ENCODE results near the gene NSUN5.
"Not testable (repeated sequence)": the region's sequence is repeated elsewhere in the genome, so short reads cannot be mapped to it uniquely, and the experiment has no call there.

Gene NSUN5

GRCh38 chr7:73303546-73303945 lies 5.1 kb downstream of the NSUN5 start:
- Histone ChIP-seq H3K36me3 (ENCODE audit: control insufficient read depth in 2 of 2, insufficient read depth in 1 of 2, low read length in 2 of 2) (peaks cover 8 to 36% of the 10 kb centered on the region in 2 experiments; a peak in 2 of 3 replicates), H3K4me1 (ENCODE audit: control insufficient read depth, insufficient read depth, low read length) (no peaks in the 10 kb centered on the region), H3K9me3 (ENCODE audit: control insufficient read depth, insufficient read depth, low read depth, low read length) (no peaks in the 10 kb centered on the region), H3K4me3 (ENCODE audit: low read depth, low read length) (no peak overlapping the region), H3K27ac (ENCODE audit: extremely low read depth, low read depth, low read length) (no peak overlapping the region)
- no peak for TF ChIP-seq ZBTB1 (tag by site-specific recombination; IDR thresholded peaks at IDR 0.05)
- no peak for TF ChIP-seq ZBTB21 (tag by site-specific recombination; IDR thresholded peaks at IDR 0.05)
- no peak for TF ChIP-seq ZBTB48 (tag by site-specific recombination; IDR thresholded peaks at IDR 0.05)
- TF ChIP-seq ZNF791 (tag by site-specific recombination; IDR thresholded peaks at IDR 0.05), result no peak
- TF ChIP-seq ZNF792 (tag by site-specific recombination; IDR thresholded peaks at IDR 0.05), result no peak
- TF ChIP-seq ZNF701 (tag by site-specific recombination; IDR thresholded peaks at IDR 0.05), result no peak
- no peak for TF ChIP-seq PRDM6 (tag by site-specific recombination; IDR thresholded peaks at IDR 0.05)
- no peak for TF ChIP-seq ZNF16 (tag by site-specific recombination; IDR thresholded peaks at IDR 0.05; ENCODE audit: low read depth)
- TF ChIP-seq ZNF248 (tag by site-specific recombination; IDR thresholded peaks at IDR 0.05), result no peak
- no peak for TF ChIP-seq TSHZ1 (tag by site-specific recombination; IDR thresholded peaks at IDR 0.05; ENCODE audit: borderline replicate concordance)
- TF ChIP-seq MZF1 (tag by site-specific recombination; IDR thresholded peaks at IDR 0.05; ENCODE audit: borderline replicate concordance), result no peak
- TF ChIP-seq ZNF398 (tag by site-specific recombination; IDR thresholded peaks at IDR 0.05), result no peak
- TF ChIP-seq ZNF114 (tag by site-specific recombination; IDR thresholded peaks at IDR 0.05), result no peak
- no peak for TF ChIP-seq GLIS2 (tag by site-specific recombination; IDR thresholded peaks at IDR 0.05)
- no peak for TF ChIP-seq ZNF175 (tag by site-specific recombination; IDR thresholded peaks at IDR 0.05)
- ChIA-PET CTCF (no interaction called here), POLR2A (no interaction called here)

DNA sequence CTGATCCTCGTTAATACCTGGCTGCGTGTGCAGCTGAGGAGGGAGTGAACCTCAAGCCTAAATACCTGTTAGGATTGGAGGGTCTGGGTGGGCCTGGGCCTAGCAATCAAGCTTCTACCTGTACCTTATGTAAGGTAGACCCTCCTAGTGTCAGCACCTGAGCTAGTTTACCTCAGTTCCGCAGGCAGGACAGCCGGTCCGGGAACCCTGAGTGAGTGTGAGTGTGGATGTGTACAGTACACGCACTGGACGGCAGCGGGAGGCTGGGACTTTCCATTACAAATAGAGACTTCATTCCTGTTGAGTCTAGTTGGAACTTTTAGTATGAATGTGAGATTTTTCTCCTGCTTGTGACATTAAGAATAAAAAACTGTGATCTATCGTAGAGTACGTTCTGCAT lies 5.8 kb downstream of the NSUN5 start:
- POLR2A ChIA-PET; H3K4me1 ChIP-seq (ENCODE audit: control insufficient read depth, insufficient read depth, low read length); H3K27ac ChIP-seq (ENCODE audit: extremely low read depth, low read depth, low read length); CTCF ChIA-PET; H3K4me3 ChIP-seq (ENCODE audit: low read depth, low read length); H3K9me3 ChIP-seq (ENCODE audit: control insufficient read depth, insufficient read depth, low read depth, low read length): not testable (repeated sequence)
- peaks cover 8 to 36% of the 10 kb centered on the region in 2 experiments; a peak in 2 of 3 replicates for H3K36me3 ChIP-seq (ENCODE audit: control insufficient read depth in 2 of 2, insufficient read depth in 1 of 2, low read length in 2 of 2)

- POLR2A ChIA-PET, result not testable (repeated sequence)
These were observed 7.5 kb downstream of the NSUN5 start for GRCh38 chr7:73301108-73301507.

GRCh38 chr7:73299812-73300211 lies 8.8 kb downstream of the NSUN5 start:
- CTCF ChIA-PET; H3K27ac ChIP-seq (ENCODE audit: extremely low read depth, low read depth, low read length); H3K4me1 ChIP-seq (ENCODE audit: control insufficient read depth, insufficient read depth, low read length); H3K4me3 ChIP-seq (ENCODE audit: low read depth, low read length); H3K9me3 ChIP-seq (ENCODE audit: control insufficient read depth, insufficient read depth, low read depth, low read length); POLR2A ChIA-PET: not testable (repeated sequence)
- H3K36me3 ChIP-seq (ENCODE audit: control insufficient read depth in 2 of 2, insufficient read depth in 1 of 2, low read length in 2 of 2), result peaks cover 0 to 22% of the 10 kb centered on the region in 2 experiments; a peak in 1 of 3 replicates

More at GRCh38 chr7:73301108-73301507, 7.5 kb downstream of the NSUN5 start:
- H3K36me3 ChIP-seq (ENCODE audit: control insufficient read depth in 2 of 2, insufficient read depth in 1 of 2, low read length in 2 of 2), result peaks cover 2 to 27% of the 10 kb centered on the region in 2 experiments; a peak in 2 of 3 replicates
- H3K27ac ChIP-seq (ENCODE audit: extremely low read depth, low read depth, low read length); H3K4me3 ChIP-seq (ENCODE audit: low read depth, low read length); H3K9me3 ChIP-seq (ENCODE audit: control insufficient read depth, insufficient read depth, low read depth, low read length); H3K4me1 ChIP-seq (ENCODE audit: control insufficient read depth, insufficient read depth, low read length); CTCF ChIA-PET: not testable (repeated sequence)

DNA sequence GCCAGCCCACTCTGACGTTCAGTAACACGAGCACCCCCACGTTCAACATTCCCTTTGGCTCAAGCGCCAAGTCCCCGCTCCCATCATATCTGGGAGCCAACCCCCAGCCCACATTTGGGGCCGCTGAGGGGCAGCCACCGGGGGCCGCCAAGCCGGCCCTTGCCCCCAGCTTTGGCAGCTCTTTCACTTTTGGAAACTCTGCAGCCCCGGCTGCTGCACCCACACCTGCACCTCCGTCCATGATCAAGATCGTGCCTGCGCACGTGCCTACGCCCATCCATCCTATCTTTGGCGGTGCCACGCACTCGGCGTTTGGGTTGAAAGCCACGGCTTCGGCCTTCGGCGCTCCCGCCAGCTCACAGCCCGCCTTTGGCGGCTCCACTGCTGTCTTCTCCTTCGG lies 10.9 kb downstream of the NSUN5 start:
- CTCF ChIA-PET; H3K27ac ChIP-seq (ENCODE audit: extremely low read depth, low read depth, low read length); H3K4me3 ChIP-seq (ENCODE audit: low read depth, low read length); H3K9me3 ChIP-seq (ENCODE audit: control insufficient read depth, insufficient read depth, low read depth, low read length); H3K4me1 ChIP-seq (ENCODE audit: control insufficient read depth, insufficient read depth, low read length); H3K36me3 ChIP-seq (ENCODE audit: control insufficient read depth in 2 of 2, insufficient read depth in 1 of 2, low read length in 2 of 2); POLR2A ChIA-PET: not testable (repeated sequence)

- H3K4me1 ChIP-seq (ENCODE audit: control insufficient read depth, insufficient read depth, low read length); H3K27ac ChIP-seq (ENCODE audit: extremely low read depth, low read depth, low read length); H3K36me3 ChIP-seq (ENCODE audit: control insufficient read depth in 2 of 2, insufficient read depth in 1 of 2, low read length in 2 of 2); CTCF ChIA-PET; H3K4me3 ChIP-seq (ENCODE audit: low read depth, low read length); POLR2A ChIA-PET; H3K9me3 ChIP-seq (ENCODE audit: control insufficient read depth, insufficient read depth, low read depth, low read length): not testable (repeated sequence)
These were observed 11.4 kb downstream of the NSUN5 start for GRCh38 chr7:73297235-73297634.
